ENCODE data around the gene ATRAID. TPM values are rescaled to one million over a fixed set of nuclear protein-coding genes. Genes with fewer than 3 reads are reported as not detected.

Gene ATRAID
- total RNA-seq, 1 donor from 2014 or later: 77.2 TPM

DNA sequence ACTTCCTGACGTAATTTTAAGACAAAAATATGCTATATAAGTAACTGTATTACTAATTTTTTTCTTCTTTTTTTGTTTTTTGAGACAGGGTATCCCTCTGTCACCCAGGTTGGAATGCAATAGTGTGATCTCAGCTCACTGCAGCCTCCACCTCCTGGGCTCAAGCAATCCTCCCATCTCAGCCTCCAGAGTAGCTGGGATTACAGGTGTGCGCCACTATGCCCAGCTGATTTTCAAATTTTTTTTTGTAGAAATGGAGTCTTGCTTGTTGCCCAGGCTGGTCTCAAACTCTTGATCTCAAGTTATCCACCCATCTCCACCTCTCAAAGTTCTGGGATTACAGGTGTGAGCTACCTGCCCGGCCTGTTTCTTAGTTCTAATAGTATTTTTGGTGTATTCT lies 33.4 kb upstream of the ATRAID start:
- Mint-ChIP-seq H3K27ac (no peak overlapping the region), H3K27me3 (peaks cover 26% of the 10 kb centered on the region), H3K36me3 (ENCODE audit: low read depth) (no peaks in the 10 kb centered on the region), H3K4me3 (no peak overlapping the region), H3K9me3 (no peaks in the 10 kb centered on the region), H3K4me1 (no peaks in the 10 kb centered on the region)
- ChIA-PET CTCF (no interaction called here), POLR2A (no interaction called here)
- TF ChIP-seq, protein P1, sequence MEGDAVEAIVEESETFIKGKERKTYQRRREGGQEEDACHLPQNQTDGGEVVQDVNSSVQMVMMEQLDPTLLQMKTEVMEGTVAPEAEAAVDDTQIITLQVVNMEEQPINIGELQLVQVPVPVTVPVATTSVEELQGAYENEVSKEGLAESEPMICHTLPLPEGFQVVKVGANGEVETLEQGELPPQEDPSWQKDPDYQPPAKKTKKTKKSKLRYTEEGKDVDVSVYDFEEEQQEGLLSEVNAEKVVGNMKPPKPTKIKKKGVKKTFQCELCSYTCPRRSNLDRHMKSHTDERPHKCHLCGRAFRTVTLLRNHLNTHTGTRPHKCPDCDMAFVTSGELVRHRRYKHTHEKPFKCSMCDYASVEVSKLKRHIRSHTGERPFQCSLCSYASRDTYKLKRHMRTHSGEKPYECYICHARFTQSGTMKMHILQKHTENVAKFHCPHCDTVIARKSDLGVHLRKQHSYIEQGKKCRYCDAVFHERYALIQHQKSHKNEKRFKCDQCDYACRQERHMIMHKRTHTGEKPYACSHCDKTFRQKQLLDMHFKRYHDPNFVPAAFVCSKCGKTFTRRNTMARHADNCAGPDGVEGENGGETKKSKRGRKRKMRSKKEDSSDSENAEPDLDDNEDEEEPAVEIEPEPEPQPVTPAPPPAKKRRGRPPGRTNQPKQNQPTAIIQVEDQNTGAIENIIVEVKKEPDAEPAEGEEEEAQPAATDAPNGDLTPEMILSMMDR (IDR thresholded peaks at IDR 0.05): no peak
- DNase-seq (no peak), ATAC-seq (ENCODE audit: low read depth) (no peak)
- intact Hi-C loops (cut with micrococcal nuclease): no loop called here

DNA sequence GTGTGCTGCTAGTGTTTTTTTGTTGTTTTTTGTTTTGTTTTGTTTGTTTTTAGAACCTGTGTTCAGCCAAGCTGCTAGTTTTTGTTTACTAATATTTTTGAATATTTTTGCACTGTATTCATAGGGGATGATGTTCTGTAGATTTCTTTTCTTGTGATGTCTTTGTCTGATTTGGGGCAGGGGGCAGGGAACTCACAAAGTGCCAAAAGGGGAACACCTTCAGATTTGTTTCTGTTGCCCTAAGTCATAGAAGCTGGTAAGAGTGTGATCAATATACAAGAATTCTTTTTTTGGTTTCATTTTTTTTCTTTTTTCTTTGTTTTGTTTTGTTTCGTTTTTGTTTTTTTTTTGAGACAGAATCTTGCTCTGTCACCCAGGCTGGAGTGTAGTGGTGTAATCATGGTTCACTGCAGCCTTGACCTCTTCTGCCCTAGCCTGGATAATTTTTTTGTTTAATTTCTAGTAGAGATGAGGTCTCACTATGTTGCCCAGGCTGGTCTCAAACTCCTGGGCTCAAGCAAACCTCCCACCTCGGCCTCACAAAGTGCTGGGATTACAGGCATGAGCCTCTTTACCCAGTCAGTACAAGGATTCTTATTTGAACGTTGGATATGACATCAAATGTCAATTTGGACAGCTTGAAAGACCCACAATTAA lies 32.4 kb upstream of the ATRAID start:
- ATAC-seq (ENCODE audit: low read depth): no peak
- ChIA-PET CTCF (interaction anchor here (0.9 kb wide), 1 partner anchor 12 kb away, joined by 3 read pairs; no protein-coding TSS in a partner anchor), POLR2A (no interaction called here)
- Mint-ChIP-seq H3K36me3 (ENCODE audit: low read depth) (no peaks in the 10 kb centered on the region), H3K4me3 (no peak overlapping the region), H3K27me3 (peaks cover 28% of the 10 kb centered on the region), H3K4me1 (no peaks in the 10 kb centered on the region), H3K27ac (no peak overlapping the region), H3K9me3 (no peaks in the 10 kb centered on the region)
- intact Hi-C loops (cut with micrococcal nuclease): no loop called here
- no peak for DNase-seq
- TF ChIP-seq, protein P1 (IDR thresholded peaks at IDR 0.05): no peak

DNA sequence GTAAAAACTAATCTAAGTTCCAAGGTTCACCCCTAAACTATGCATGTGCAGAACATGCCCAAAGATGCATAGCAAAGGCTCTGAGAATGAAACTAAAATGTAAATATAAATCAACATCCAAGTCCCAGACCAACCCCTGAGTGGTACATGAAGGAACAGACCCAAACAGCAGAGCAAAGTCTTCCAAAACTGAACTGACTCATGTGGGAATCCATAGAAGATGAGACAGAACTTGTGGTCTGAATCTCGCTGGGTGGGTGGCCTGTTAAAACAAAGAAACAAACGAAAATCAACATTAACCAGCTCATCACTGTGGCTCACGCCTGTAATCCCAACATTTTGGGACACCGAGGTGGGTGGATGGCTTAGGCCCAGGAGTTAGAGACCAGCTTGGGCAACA lies 29.5 kb upstream of the ATRAID start:
- Mint-ChIP-seq H3K27ac (no peak overlapping the region), H3K36me3 (ENCODE audit: low read depth) (no peaks in the 10 kb centered on the region), H3K4me3 (no peak overlapping the region), H3K9me3 (no peaks in the 10 kb centered on the region), H3K4me1 (no peaks in the 10 kb centered on the region), H3K27me3 (peaks cover 27% of the 10 kb centered on the region)
- ATAC-seq (ENCODE audit: low read depth) (no peak), DNase-seq (no peak)
- ChIA-PET CTCF (interaction anchor here (1.5 kb wide), 1 partner anchor 9 kb away, joined by 4 read pairs; no protein-coding TSS in a partner anchor), POLR2A (no interaction called here)
- TF ChIP-seq, protein P1 (IDR thresholded peaks at IDR 0.05): no peak
- intact Hi-C loops (cut with micrococcal nuclease): no loop called here

DNA sequence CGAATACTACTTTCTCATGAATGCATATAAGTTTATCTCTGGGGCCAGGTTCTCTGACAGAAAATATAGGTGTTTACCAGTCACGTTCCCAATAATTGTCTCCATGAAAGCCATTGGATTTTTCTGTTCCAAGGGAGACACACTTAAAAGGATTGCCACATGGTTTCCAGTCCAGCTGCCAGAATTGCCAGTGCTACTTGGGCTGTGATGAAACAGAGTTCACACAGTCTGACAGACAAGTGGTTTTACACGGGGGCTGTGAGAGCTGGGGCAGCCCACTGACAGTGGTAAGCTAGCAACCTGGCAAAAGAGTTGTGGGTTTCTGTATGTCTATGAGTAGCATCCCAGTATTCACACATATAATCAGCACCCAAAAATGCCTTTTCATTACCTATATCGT lies 27.7 kb upstream of the ATRAID start:
- CTCF ChIA-PET: interaction anchor here (1.8 kb wide), 1 partner anchor 87 kb away, joined by 4 read pairs; no protein-coding TSS in a partner anchor
- intact Hi-C loops (cut with micrococcal nuclease): no loop called here
- TF ChIP-seq, protein P1 (IDR thresholded peaks at IDR 0.05): no peak
- no peaks in the 10 kb centered on the region for H3K9me3 Mint-ChIP-seq
- H3K4me3 Mint-ChIP-seq: no peak overlapping the region
- no peaks in the 10 kb centered on the region for H3K4me1 Mint-ChIP-seq
- no peaks in the 10 kb centered on the region for H3K36me3 Mint-ChIP-seq (ENCODE audit: low read depth)
- no peak overlapping the region for H3K27ac Mint-ChIP-seq
- peaks cover 28% of the 10 kb centered on the region for H3K27me3 Mint-ChIP-seq
- no peak for ATAC-seq (ENCODE audit: low read depth)
- POLR2A ChIA-PET: interaction anchor here (0.7 kb wide), 1 partner anchor 225 kb away, joined by 4 read pairs; no protein-coding TSS in a partner anchor
- no peak for DNase-seq

DNA sequence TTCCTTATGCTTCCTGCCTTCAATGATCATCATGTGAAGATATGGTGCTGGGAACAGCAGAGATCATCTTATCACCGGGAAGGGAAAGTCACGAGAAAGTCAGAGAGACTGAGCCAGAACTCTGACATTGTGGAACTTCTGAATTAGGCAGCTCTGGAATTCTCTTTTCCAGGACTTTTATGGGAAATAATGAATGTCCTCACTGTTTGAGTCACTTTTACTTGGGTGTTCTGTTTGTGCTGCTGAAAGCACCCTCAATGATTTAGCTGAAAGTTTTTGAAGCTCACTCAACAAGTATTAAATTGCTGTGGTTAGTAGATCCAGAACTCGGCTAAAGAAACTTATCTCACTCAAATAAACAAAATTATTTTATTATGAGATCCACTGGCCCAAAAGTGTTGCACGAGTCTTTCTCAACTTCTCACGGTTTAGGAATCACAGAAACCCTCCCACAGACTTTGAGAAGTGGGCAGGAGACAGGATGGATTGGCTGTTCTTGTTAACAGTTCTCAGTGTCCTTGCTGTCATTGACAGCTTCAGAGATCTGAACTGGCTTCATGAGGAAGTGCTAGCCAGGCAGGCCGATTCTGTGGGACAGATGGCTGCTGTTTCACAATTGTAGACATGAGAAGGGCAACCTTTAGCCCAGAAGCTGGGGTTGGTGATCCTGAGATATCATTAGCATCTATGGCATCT lies 26.4 kb upstream of the ATRAID start:
- Mint-ChIP-seq H3K27ac (no peak overlapping the region), H3K4me3 (no peak overlapping the region), H3K9me3 (no peaks in the 10 kb centered on the region), H3K4me1 (no peaks in the 10 kb centered on the region), H3K27me3 (peaks cover 22% of the 10 kb centered on the region), H3K36me3 (ENCODE audit: low read depth) (no peaks in the 10 kb centered on the region)
- DNase-seq (no peak), ATAC-seq (ENCODE audit: low read depth) (no peak)
- TF ChIP-seq, protein P1 (IDR thresholded peaks at IDR 0.05): no peak
- ChIA-PET CTCF (no interaction called here), POLR2A (interaction anchor here (0.5 kb wide), 1 partner anchor 51 kb away, joined by 5 read pairs; the partner anchor contains the start of gene PREB)
- intact Hi-C loops (cut with micrococcal nuclease): no loop called here

Data from activated B cell treated with CpG ODN at 0.5 μM for 24 hours (primary cell).